Panc1 (cell line): Measurements from ENCODE around the gene DNAAF9. TPM values are rescaled to one million over a fixed set of nuclear protein-coding genes. Genes with fewer than 3 reads are reported as not detected.

Source experiments
- ATAC-seq: fragments of 200-7000 bp; cut with Tn5 transposase; 2 replicates; pipeline ENCODE4 v1.9.1; 2020; ENCODE audit warnings: mild to moderate bottlenecking, moderate library complexity
- BruUV-seq: library from RNA; stranded (reverse); fragments of 400-500 nt; replicated peaks from 2 replicates; lab custom pipeline; 2021; lab: Mats Ljungman, UMichigan
- CTCF ChIA-PET: fragments of 300-600 bp; sonication (Branson Sonifier 250); formaldehyde crosslinking; loops from one replicate; lab custom pipeline; 2022; ENCODE audit warnings: antibody characterized with exemption; lab: Charles Lee
- POLR2A ChIA-PET: fragments of 300-600 bp; sonication (Branson Sonifier 250); formaldehyde crosslinking; loops from one replicate; lab custom pipeline; 2022; ENCODE audit warnings: antibody characterized with exemption; lab: Charles Lee
- DNase-seq: peaks from one replicate; pipeline ENCODE4 v3.0.0-alpha.2; 2010; ENCODE audit warnings: low read depth, low spot score
- H3K27ac ChIP-seq: 2 replicates; pipeline ENCODE4 v1.5.1; 2011; ENCODE audit warnings: mild to moderate bottlenecking, low read length, inconsistent platforms
- H3K27me3 ChIP-seq: fragments of 200-500 bp; sonication (Bioruptor generic); 2 replicates; pipeline ENCODE4 v1.6.0; 2014; ENCODE audit warnings: low read length, inconsistent platforms; ENCODE audit not compliant: control insufficient read depth, insufficient read depth
- H3K36me3 ChIP-seq: fragments of 200-500 bp; sonication (Bioruptor generic); 2 replicates; pipeline ENCODE4 v1.5.1; 2014; ENCODE audit warnings: inconsistent platforms, mild to moderate bottlenecking, low read length, moderate library complexity; ENCODE audit not compliant: control insufficient read depth, insufficient read depth
- H3K4me1 ChIP-seq: 2 replicates; pipeline ENCODE4 v1.5.1; 2011; ENCODE audit warnings: inconsistent platforms, mild to moderate bottlenecking, low read length, moderate library complexity; ENCODE audit not compliant: control insufficient read depth, insufficient read depth
- H3K4me3 ChIP-seq, 2 experiments: 2 replicates each; pipeline ENCODE4 v1.5.1; 2011 to 2012; ENCODE audit warnings: low read depth in 2 of 2, low read length in 2 of 2, mild to moderate bottlenecking in 2 of 2, inconsistent platforms in 1 of 2, moderate library complexity in 1 of 2
- H3K9me3 ChIP-seq: fragments of 200-500 bp; sonication (Bioruptor generic); 2 replicates; pipeline ENCODE4 v1.5.1; 2014; ENCODE audit warnings: low read depth, mild to moderate bottlenecking, inconsistent platforms, low read length, moderate library complexity; ENCODE audit not compliant: control insufficient read depth, insufficient read depth
- POLR2AphosphoS5 ChIP-seq: IDR thresholded peaks from 2 replicates; pipeline ENCODE4 v1.6.1; 2012; ENCODE audit warnings: mild to moderate bottlenecking, low read depth, low read length, moderate library complexity
- SIN3A ChIP-seq: IDR thresholded peaks from 2 replicates; pipeline ENCODE4 v1.6.1; 2012; ENCODE audit warnings: low read depth, mild to moderate bottlenecking, low read length, moderate library complexity, borderline replicate concordance; ENCODE audit not compliant: insufficient read depth
- TCF7L2 ChIP-seq: IDR thresholded peaks from 2 replicates; pipeline ENCODE4 v1.6.1; 2011; ENCODE audit warnings: mild to moderate bottlenecking, low read depth, low read length, inconsistent platforms
- in situ Hi-C: cut with HindIII; loops from 2 replicates; pipeline ENCODE4 v1.10.0; 2016; ENCODE audit warnings: low sequenced_read_pairs, low pct_unique_long_range_greater_than_20kb
- intact Hi-C: fragments of 100-400 bp; cut with micrococcal nuclease; formaldehyde crosslinking; loops from one replicate; pipeline ENCODE4 v1.10.0; 2022; ENCODE audit not compliant: unreplicated experiment
- total RNA-seq: library from RNA; stranded (reverse); gene quantifications from one replicate; pipeline ENCODE4 v1.2.1, GENCODE V29; 2021; ENCODE audit not compliant: unreplicated experiment
- TF ChIP-seq, protein P1 (sequence below): fragments of 450-650 bp; IDR thresholded peaks from 2 replicates; pipeline ENCODE4 v1.5.1; 2017; ENCODE audit warnings: mild to moderate bottlenecking
- TF ChIP-seq, protein P2 (sequence below), 2 experiments: IDR thresholded peaks; 2 replicates each; pipeline ENCODE4 v1.6.1; 2011 to 2012; ENCODE audit warnings: low read depth in 2 of 2, control low read depth in 1 of 2, low read length in 1 of 2, mild to moderate bottlenecking in 1 of 2, moderate library complexity in 1 of 2; ENCODE audit not compliant: insufficient read depth in 1 of 2

DNAAF9 gene
- total RNA-seq, 1 experiment from 2014 or later = 7.4 TPM

DNA sequence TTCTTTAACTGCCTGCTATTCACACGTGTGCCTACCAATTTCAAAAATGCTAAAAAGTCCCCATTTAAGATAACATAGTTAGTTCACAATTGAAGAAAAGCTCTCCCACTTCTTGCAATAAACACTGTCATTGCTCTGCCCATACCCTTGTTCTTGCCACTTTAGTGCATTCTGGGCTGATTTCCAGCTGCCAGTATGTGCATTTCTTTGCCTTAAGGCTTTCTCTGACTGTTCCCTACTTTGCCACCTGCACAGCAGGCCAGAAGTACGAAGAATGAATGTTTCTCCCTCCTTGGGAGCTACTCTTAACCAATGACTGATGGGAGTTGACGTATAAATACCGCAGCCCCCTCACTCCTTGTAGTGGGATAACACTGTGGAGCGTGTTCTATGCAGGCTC lies 47.4 kb upstream of the DNAAF9 start:
- intact Hi-C loops (no loop called here), in situ Hi-C loops (no loop called here)
- H3K36me3 ChIP-seq = no peaks in the 10 kb centered on the region
- no TSS peak for BruUV-seq
- no peak overlapping the region for H3K27ac ChIP-seq
- ChIA-PET POLR2A (interaction anchor here (0.7 kb wide), 1 partner anchor 57 kb away, joined by 15 read pairs; no protein-coding TSS in a partner anchor), CTCF (interaction anchor here (0.7 kb wide), 1 partner anchor 146 kb away, joined by 3 read pairs; no protein-coding TSS in a partner anchor)
- H3K4me3 ChIP-seq = no peak overlapping the region
- H3K27me3 ChIP-seq = no peaks in the 10 kb centered on the region; the same call in 1 of the 2 replicates
- ATAC-seq (no peak), DNase-seq (no peak)
- H3K9me3 ChIP-seq = no peaks in the 10 kb centered on the region
- H3K4me1 ChIP-seq = no peaks in the 10 kb centered on the region
- TF ChIP-seq, protein P1, sequence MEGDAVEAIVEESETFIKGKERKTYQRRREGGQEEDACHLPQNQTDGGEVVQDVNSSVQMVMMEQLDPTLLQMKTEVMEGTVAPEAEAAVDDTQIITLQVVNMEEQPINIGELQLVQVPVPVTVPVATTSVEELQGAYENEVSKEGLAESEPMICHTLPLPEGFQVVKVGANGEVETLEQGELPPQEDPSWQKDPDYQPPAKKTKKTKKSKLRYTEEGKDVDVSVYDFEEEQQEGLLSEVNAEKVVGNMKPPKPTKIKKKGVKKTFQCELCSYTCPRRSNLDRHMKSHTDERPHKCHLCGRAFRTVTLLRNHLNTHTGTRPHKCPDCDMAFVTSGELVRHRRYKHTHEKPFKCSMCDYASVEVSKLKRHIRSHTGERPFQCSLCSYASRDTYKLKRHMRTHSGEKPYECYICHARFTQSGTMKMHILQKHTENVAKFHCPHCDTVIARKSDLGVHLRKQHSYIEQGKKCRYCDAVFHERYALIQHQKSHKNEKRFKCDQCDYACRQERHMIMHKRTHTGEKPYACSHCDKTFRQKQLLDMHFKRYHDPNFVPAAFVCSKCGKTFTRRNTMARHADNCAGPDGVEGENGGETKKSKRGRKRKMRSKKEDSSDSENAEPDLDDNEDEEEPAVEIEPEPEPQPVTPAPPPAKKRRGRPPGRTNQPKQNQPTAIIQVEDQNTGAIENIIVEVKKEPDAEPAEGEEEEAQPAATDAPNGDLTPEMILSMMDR = no peak
- TF ChIP-seq, protein P2, sequence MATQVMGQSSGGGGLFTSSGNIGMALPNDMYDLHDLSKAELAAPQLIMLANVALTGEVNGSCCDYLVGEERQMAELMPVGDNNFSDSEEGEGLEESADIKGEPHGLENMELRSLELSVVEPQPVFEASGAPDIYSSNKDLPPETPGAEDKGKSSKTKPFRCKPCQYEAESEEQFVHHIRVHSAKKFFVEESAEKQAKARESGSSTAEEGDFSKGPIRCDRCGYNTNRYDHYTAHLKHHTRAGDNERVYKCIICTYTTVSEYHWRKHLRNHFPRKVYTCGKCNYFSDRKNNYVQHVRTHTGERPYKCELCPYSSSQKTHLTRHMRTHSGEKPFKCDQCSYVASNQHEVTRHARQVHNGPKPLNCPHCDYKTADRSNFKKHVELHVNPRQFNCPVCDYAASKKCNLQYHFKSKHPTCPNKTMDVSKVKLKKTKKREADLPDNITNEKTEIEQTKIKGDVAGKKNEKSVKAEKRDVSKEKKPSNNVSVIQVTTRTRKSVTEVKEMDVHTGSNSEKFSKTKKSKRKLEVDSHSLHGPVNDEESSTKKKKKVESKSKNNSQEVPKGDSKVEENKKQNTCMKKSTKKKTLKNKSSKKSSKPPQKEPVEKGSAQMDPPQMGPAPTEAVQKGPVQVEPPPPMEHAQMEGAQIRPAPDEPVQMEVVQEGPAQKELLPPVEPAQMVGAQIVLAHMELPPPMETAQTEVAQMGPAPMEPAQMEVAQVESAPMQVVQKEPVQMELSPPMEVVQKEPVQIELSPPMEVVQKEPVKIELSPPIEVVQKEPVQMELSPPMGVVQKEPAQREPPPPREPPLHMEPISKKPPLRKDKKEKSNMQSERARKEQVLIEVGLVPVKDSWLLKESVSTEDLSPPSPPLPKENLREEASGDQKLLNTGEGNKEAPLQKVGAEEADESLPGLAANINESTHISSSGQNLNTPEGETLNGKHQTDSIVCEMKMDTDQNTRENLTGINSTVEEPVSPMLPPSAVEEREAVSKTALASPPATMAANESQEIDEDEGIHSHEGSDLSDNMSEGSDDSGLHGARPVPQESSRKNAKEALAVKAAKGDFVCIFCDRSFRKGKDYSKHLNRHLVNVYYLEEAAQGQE (IDR thresholded peaks at IDR 0.05; ENCODE audit: insufficient read depth in 1 of 2, low read depth in 2 of 2, low read length in 1 of 2) = no peak
- TF ChIP-seq POLR2AphosphoS5 = no peak
- no peak for TF ChIP-seq SIN3A
- TF ChIP-seq TCF7L2 = no peak

DNA sequence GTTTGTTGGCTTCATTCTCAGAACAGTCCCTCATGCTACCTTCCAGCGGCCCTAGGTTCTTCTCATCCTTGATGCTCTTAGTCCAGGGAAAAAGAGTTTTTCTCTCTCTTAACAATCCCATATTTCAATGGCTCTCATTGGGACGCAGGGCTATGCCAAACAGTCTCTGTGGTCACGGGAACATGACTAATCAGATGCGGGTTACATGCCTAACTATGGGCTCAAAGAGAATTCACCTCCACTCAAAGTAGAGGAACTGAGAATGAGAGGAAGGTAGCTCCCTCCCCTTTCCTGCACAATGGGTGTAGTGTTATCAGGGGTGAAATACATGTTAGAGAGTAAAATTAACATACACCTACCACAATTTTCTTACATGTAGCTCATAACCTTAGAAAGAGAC lies 45.2 kb upstream of the DNAAF9 start:
- Histone ChIP-seq H3K36me3 (no peaks in the 10 kb centered on the region), H3K27me3 (no peaks in the 10 kb centered on the region; the same call in 1 of the 2 replicates), H3K9me3 (no peaks in the 10 kb centered on the region), H3K4me3 (no peak overlapping the region), H3K4me1 (no peaks in the 10 kb centered on the region), H3K27ac (no peak overlapping the region)
- TF ChIP-seq POLR2AphosphoS5 = no peak
- TF ChIP-seq, protein P1 = no peak
- TF ChIP-seq, protein P2 (IDR thresholded peaks at IDR 0.05; ENCODE audit: insufficient read depth in 1 of 2, low read depth in 2 of 2, low read length in 1 of 2) = no peak
- no peak for TF ChIP-seq TCF7L2
- DNase-seq = no peak
- no peak for ATAC-seq
- intact Hi-C loops (no loop called here), in situ Hi-C loops (no loop called here)
- BruUV-seq = no TSS peak
- ChIA-PET POLR2A (no interaction called here), CTCF (no interaction called here)
